IPS-18a (cell line): ENCODE results near the gene AZGP1.
"Not testable (repeated sequence)": the region's sequence is repeated elsewhere in the genome, so short reads cannot be mapped to it uniquely, and the experiment has no call there.

Experiments used
- H3K27ac ChIP-seq: one replicate; pipeline ENCODE4 v1.5.1; 2013; ENCODE audit warnings: low read length
- H3K27me3 ChIP-seq: one replicate; pipeline ENCODE4 v1.6.1; 2013; ENCODE audit warnings: mild to moderate bottlenecking, low read length; ENCODE audit not compliant: control insufficient read depth, insufficient read depth
- H3K36me3 ChIP-seq: one replicate; pipeline ENCODE4 v1.6.1; 2013; ENCODE audit warnings: low read depth, low read length; ENCODE audit not compliant: control insufficient read depth
- H3K4me1 ChIP-seq: one replicate; pipeline ENCODE4 v1.6.1; 2013; ENCODE audit warnings: low read depth, low read length; ENCODE audit not compliant: control insufficient read depth
- H3K4me3 ChIP-seq: one replicate; pipeline ENCODE4 v1.5.1; 2013; ENCODE audit warnings: low read length
- H3K9ac ChIP-seq: one replicate; pipeline ENCODE4 v1.6.1; 2013; ENCODE audit warnings: mild to moderate bottlenecking, low read length, moderate library complexity
- H3K9me3 ChIP-seq: one replicate; pipeline ENCODE4 v1.6.1; 2013; ENCODE audit warnings: low read depth, low read length; ENCODE audit not compliant: control insufficient read depth

AZGP1 gene

DNA sequence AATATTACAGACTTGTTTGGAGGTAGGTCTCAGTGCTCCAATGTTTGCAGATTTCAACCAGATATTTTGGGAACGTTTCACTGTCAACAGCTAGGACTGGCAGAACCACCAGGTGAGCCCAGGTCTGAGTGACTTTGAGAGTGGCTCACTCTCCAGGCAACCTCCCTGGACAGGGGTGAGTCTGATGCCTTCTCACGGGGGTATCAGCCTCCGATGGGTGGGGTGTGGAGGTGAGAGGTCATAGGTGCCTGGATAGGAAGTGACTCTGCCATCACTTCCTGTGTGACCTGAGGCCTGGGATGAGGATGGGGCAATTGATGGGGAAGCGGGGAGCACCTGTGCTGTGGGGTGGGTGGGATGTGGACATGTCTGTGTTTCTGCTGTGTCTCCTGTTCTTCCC, 4.6 kb downstream of the AZGP1 start:
- Histone ChIP-seq H3K4me3 (no peak overlapping the region), H3K9me3 (no peaks in the 10 kb centered on the region), H3K9ac (no peak overlapping the region), H3K36me3 (no peaks in the 10 kb centered on the region), H3K27me3 (no peaks in the 10 kb centered on the region), H3K27ac (no peak overlapping the region), H3K4me1 (no peaks in the 10 kb centered on the region)

DNA sequence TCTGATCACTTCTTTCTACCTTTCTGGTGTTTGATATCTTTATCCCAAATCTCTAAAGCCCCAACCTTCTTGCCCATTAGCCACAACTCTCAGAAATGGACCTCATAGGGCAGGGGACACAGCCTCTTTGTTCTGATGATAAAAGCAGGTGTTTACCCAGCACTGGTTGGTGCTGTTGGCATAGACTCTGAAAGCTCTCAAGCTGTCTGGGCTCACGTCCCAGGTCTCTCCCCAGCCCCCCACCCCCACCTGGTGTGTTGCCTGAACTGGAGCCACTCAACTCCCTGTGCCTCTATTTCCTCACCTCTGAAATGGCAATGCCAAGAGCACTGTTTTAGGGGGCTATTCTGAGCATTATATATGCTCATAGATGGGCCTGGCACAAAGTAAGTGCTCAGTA, 6.0 kb downstream of the AZGP1 start:
- not testable (repeated sequence) for H3K27me3 ChIP-seq, H3K4me3 ChIP-seq, H3K9me3 ChIP-seq, H3K36me3 ChIP-seq, H3K4me1 ChIP-seq, H3K9ac ChIP-seq, H3K27ac ChIP-seq

DNA sequence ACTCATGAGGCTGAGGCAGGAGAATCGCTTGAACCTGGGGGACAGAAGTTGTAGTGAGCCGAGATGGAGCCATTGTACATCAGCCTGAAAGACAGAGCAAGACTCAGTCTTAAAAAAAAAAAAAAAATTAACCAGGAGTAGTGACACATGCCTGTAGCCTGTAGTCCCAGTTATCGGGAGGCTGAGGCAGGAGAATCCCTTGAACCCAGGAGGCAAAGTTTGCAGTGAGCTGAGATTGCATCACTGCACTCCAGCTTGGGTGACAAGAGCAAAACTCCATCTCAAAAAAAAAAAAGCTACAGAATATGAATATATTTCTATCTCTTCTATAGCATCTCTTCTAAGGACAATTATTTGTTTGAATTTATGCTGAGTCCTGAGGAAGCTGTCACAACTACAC, 6.5 kb downstream of the AZGP1 start:
- Histone ChIP-seq H3K36me3 (no peaks in the 10 kb centered on the region), H3K27ac (no peak overlapping the region), H3K9ac (no peak overlapping the region), H3K4me3 (no peak overlapping the region), H3K27me3 (no peaks in the 10 kb centered on the region), H3K9me3 (no peaks in the 10 kb centered on the region), H3K4me1 (no peaks in the 10 kb centered on the region)

DNA sequence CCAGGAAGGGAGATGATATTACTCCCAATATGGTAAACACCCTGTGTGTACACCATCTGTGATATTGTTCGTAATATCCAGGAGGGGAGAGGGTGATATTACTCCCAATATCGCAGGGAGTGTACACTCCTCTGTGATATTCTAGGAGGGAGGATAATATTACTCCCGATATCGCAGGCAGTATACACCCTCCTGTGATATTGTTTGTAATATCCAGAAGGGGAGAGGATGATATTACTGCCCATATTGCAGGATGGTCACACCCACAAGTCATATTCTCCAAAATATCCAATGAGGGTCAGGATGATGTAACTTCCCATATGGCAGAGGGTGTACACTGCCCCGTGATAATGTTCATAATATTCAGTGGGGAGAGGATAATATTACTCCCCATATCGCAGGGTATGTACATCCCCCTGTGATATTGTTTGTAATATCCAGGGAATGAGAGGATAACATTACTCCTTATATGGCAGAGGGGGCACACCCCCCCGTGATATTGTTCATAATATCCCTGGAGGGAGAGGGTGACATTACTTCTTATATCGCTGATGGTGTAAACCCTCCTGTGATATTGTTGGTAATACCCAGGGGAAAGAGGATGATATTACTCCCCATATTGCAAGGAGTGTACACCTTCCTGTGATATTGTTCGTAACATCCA, 17.1 kb downstream of the AZGP1 start:
- no peaks in the 10 kb centered on the region for H3K4me1 ChIP-seq
- H3K27me3 ChIP-seq = peaks cover 17% of the 10 kb centered on the region
- no peak overlapping the region for H3K27ac ChIP-seq
- H3K9me3 ChIP-seq = no peaks in the 10 kb centered on the region
- no peaks in the 10 kb centered on the region for H3K36me3 ChIP-seq
- no peak overlapping the region for H3K9ac ChIP-seq
- no peak overlapping the region for H3K4me3 ChIP-seq

DNA sequence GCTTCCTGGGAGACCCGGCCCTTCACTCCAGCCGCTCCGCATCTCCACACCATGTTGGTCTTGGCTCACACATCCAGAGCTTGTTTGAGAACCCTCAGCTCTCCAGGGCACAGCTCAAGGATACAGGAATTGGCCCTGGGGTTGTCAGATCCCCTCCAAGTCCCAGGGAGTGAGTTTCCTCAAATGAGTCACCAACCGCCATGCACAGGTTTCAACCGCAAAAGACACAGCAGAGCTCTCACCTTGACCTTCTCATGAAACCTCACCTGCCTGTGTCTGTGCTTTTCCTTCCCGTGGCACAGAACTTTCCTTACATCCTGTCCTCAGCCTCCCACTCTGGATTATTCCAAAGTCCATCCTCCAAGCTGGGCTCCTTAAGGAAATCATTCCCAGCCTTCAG, 20.6 kb downstream of the AZGP1 start:
- H3K9me3 ChIP-seq = peaks cover 10% of the 10 kb centered on the region
- no peaks in the 10 kb centered on the region for H3K4me1 ChIP-seq
- H3K9ac ChIP-seq = no peak overlapping the region
- H3K27me3 ChIP-seq = peaks cover 6% of the 10 kb centered on the region
- no peak overlapping the region for H3K27ac ChIP-seq
- H3K36me3 ChIP-seq = no peaks in the 10 kb centered on the region
- H3K4me3 ChIP-seq = no peak overlapping the region

DNA sequence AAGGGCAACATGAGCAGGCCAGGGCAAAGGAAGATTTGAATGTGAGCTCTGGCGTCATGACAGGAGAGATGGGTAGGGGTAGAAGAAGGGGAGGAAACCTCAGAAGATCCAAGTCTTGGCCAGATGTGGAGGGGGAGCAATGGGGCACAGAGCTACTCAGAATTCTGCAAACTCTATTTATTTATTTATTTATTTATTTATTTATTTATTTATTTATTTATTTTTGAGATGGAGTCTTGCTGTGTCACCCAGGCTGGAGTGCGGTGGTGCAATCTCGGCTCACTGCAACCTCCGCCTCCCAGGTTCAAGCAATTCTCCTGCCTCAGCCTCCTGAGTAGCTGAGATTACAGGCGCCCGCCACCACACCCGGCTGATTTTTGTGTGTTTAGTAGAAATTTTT, 21.2 kb downstream of the AZGP1 start:
- H3K27ac ChIP-seq, H3K9ac ChIP-seq, H3K4me1 ChIP-seq, H3K4me3 ChIP-seq, H3K36me3 ChIP-seq, H3K27me3 ChIP-seq: not testable (repeated sequence)
- H3K9me3 ChIP-seq = peaks cover 12% of the 10 kb centered on the region

DNA sequence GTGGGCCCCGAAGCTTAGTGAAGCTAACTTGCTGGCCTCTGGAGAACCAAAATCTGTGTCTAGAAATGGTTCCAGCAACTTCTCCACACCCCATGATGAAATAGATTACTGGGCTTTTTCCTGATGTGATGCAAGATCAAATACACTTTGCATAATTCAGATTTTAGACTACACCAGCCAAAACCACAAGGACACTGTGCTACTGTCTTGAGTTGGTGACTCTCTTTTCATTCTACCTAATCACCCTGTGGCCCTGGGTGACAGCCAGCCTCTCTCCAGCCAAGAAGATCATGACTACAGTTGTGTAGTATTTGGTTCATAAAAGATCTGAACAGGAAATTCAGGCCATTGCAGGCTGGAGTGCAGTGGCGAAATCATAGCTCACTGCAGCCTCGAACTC, 22.2 kb downstream of the AZGP1 start:
- Histone ChIP-seq H3K27ac (no peak overlapping the region), H3K9me3 (peaks cover 12% of the 10 kb centered on the region), H3K4me1 (no peaks in the 10 kb centered on the region), H3K4me3 (no peak overlapping the region), H3K36me3 (no peaks in the 10 kb centered on the region), H3K27me3 (no peaks in the 10 kb centered on the region), H3K9ac (no peak overlapping the region)

DNA sequence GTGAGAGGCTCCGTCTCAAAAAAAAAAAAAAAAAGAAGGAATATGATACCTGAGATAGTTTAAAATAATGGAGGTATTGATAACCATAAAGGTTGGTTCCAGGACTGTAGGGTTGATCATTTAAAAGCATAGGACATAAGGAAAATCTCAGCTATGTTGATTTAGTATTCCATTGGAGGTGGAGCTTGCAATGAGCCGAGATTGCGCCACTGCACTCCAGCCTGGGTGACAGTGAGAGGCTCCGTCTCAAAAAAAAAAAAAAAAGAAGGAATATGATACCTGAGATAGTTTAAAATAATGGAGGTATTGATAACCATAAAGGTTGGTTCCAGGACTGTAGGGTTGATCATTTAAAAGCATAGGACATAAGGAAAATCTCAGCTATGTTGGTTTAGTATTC, 23.2 kb downstream of the AZGP1 start:
- H3K36me3 ChIP-seq, H3K27ac ChIP-seq, H3K4me1 ChIP-seq, H3K27me3 ChIP-seq, H3K9ac ChIP-seq, H3K4me3 ChIP-seq: not testable (repeated sequence)
- peaks cover 12% of the 10 kb centered on the region for H3K9me3 ChIP-seq

DNA sequence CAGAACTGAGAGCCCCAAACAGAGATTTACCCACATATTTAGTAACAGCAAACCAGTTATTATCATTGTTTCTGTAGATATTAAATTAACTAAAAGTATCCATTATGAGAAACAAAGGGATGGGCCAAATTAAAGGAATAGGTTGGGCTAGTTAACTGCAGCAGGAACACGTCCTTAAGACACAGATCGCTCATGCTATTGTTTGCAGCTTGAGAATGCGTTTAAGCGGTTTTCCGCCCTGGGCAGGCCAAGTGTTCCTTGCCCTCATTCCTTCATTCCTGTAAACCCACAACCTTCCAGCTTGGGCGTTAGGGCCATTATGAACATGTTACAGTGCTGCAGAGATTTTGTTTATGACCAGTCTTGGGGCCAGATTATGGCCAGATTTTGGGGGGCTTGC, 25.0 kb downstream of the AZGP1 start:
- not testable (repeated sequence) for H3K27ac ChIP-seq, H3K9ac ChIP-seq, H3K36me3 ChIP-seq, H3K4me1 ChIP-seq, H3K4me3 ChIP-seq, H3K27me3 ChIP-seq
- peaks cover 12% of the 10 kb centered on the region for H3K9me3 ChIP-seq

DNA sequence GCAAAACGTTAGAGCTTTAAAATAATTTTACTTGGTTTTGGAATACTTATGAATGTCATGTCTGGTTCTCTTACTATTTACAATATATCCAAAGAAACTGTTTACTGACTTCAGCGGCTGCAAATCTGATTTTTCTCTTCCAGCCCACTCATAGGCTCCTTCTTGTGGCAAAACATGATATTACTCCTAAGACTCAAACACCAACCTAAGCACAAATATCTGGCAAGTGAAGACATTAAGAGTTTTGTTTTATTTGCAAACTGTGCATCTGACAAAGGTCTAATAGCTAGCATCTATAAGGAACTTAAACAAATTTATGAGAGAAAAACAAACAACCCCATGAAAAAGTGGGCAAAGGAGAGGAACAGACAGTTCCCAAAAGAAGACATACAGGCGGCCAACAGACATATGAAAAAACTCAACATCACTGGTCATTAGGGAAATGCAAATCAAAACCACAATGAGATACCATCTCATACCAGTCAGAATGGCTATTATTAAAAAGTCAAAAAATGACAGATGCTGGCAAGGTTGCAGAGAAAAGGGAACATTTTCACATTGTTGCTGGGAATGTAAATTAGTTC, 26.1 kb downstream of the AZGP1 start:
- H3K9me3 ChIP-seq = peaks cover 12% of the 10 kb centered on the region
- H3K4me1 ChIP-seq = peaks cover 4% of the 10 kb centered on the region
- H3K27ac ChIP-seq = no peak overlapping the region
- no peaks in the 10 kb centered on the region for H3K27me3 ChIP-seq
- no peak overlapping the region for H3K9ac ChIP-seq
- H3K36me3 ChIP-seq = no peaks in the 10 kb centered on the region
- H3K4me3 ChIP-seq = no peak overlapping the region

DNA sequence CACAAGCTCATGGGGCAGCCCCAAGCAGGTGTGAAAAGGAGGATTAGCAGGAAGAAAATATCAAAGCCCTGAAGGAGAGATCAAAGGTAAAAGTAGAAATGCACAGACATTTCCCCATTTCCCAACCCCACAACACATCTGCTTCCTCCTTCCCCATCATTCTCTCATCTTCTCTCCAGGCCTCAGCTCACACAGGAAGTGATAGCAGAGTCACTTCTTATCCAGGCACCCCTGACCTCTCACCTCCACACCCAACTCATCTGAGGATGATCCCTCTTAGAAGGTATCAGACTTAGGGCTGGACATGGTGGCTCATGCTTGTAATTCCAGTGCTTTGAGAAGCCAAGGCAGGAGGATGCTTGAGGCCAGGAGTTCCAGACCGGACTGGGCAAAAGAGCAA, 28.2 kb downstream of the AZGP1 start:
- Histone ChIP-seq H3K4me1 (peaks cover 17% of the 10 kb centered on the region), H3K4me3 (no peak overlapping the region), H3K9me3 (peaks cover 12% of the 10 kb centered on the region), H3K36me3 (no peaks in the 10 kb centered on the region), H3K27ac (no peak overlapping the region), H3K27me3 (no peaks in the 10 kb centered on the region), H3K9ac (no peak overlapping the region)

DNA sequence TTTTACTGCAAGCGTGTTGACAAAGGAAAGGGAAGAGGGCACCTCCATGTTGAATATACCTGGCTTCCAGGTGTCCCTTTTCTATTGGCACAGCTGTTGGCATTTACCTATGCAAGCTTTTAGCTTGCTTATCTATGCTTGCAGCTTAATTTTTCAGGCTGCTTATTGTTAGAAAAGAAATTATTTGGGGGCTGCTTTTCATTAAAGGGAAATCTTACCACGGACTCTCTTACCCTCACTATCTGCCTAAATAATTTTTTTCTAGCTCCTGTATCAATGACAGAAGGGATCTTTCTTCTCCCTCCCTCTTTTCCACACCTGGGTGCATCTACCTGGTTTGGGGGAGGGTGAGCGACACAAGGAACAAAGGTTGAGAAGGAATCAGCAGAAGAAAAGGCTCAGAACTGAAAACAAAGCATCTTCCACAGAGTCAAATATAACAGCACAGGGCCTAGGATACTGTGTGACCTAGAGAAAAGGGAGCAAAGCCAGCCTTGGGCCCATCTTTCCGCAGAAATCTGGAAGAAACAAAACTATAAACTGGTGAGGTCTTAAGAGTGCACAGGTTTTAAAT, 31.2 kb downstream of the AZGP1 start:
- peak overlapping the region; percentile 74 for H3K9ac ChIP-seq
- peak overlapping the region; percentile 21 for H3K4me3 ChIP-seq

More for the DNA sequence above, 31.2 kb downstream of the AZGP1 start:
- Histone ChIP-seq H3K36me3 (no peaks in the 10 kb centered on the region), H3K4me1 (peaks cover 17% of the 10 kb centered on the region), H3K9me3 (peaks cover 2% of the 10 kb centered on the region), H3K27me3 (no peaks in the 10 kb centered on the region), H3K27ac (peak overlapping the region; percentile 92)
